ENCODE measurements around the gene SAV1.

Gene SAV1

GRCh38 chr14:50679674-50680073, 11.6 kb upstream of the SAV1 start:
- no peak for TF ChIP-seq POLR2AphosphoS5 (IDR thresholded peaks at IDR 0.05; ENCODE audit: low read depth, low read length)
- TF ChIP-seq TAF1 (IDR thresholded peaks at IDR 0.05; ENCODE audit: borderline replicate concordance, insufficient read depth, low read length) = no peak
- TF ChIP-seq REST (IDR thresholded peaks at IDR 0.05; ENCODE audit: insufficient read depth in 1 of 2, low read depth in 2 of 2, low read length in 2 of 2) = no peak
- no peak for TF ChIP-seq SIN3A (IDR thresholded peaks at IDR 0.05; ENCODE audit: borderline replicate concordance, insufficient read depth, low read length)
- no peak for TF ChIP-seq FOXP2 (optimal IDR thresholded peaks at IDR 0.05; ENCODE audit: borderline replicate concordance, extremely low read depth, extremely low read length, insufficient read depth)

GRCh38 chr14:50678163-50678562, 10.1 kb upstream of the SAV1 start:
- no peak for TF ChIP-seq REST (IDR thresholded peaks at IDR 0.05; ENCODE audit: insufficient read depth in 1 of 2, low read depth in 2 of 2, low read length in 2 of 2)
- no peak for TF ChIP-seq TAF1 (IDR thresholded peaks at IDR 0.05; ENCODE audit: borderline replicate concordance, insufficient read depth, low read length)
- no peak for TF ChIP-seq POLR2AphosphoS5 (IDR thresholded peaks at IDR 0.05; ENCODE audit: low read depth, low read length)

GRCh38 chr14:50677527-50678063, 9.5 kb upstream of the SAV1 start:
- TF ChIP-seq TAF1 (IDR thresholded peaks at IDR 0.05; ENCODE audit: borderline replicate concordance, insufficient read depth, low read length) = no peak
- no peak for TF ChIP-seq REST (IDR thresholded peaks at IDR 0.05; ENCODE audit: insufficient read depth in 1 of 2, low read depth in 2 of 2, low read length in 2 of 2)
- no peak for TF ChIP-seq SIN3A (IDR thresholded peaks at IDR 0.05; ENCODE audit: borderline replicate concordance, insufficient read depth, low read length)
- TF ChIP-seq POLR2AphosphoS5 (IDR thresholded peaks at IDR 0.05; ENCODE audit: low read depth, low read length) = no peak
- no peak for TF ChIP-seq FOXP2 (optimal IDR thresholded peaks at IDR 0.05; ENCODE audit: borderline replicate concordance, extremely low read depth, extremely low read length, insufficient read depth)

- TF ChIP-seq TAF1 (IDR thresholded peaks at IDR 0.05; ENCODE audit: borderline replicate concordance, insufficient read depth, low read length) (no peak), POLR2AphosphoS5 (IDR thresholded peaks at IDR 0.05; ENCODE audit: low read depth, low read length) (no peak), FOXP2 (optimal IDR thresholded peaks at IDR 0.05; ENCODE audit: borderline replicate concordance, extremely low read depth, extremely low read length, insufficient read depth) (no peak), REST (IDR thresholded peaks at IDR 0.05; ENCODE audit: insufficient read depth in 1 of 2, low read depth in 2 of 2, low read length in 2 of 2) (no peak), SIN3A (IDR thresholded peaks at IDR 0.05; ENCODE audit: borderline replicate concordance, insufficient read depth, low read length) (no peak)
These were observed 8.9 kb upstream of the SAV1 start for GRCh38 chr14:50676814-50677516.

All from PFSK-1 (cell line).